Activated naive CD4-positive, alpha-beta T cell (primary cell): ENCODE data around the gene GALNT13.

Experiments used
- DNase-seq, 4 experiments: peaks; one replicate each; lab custom pipeline; 2025; lab: John Stamatoyannopoulos, UW

The GALNT13 gene

DNA sequence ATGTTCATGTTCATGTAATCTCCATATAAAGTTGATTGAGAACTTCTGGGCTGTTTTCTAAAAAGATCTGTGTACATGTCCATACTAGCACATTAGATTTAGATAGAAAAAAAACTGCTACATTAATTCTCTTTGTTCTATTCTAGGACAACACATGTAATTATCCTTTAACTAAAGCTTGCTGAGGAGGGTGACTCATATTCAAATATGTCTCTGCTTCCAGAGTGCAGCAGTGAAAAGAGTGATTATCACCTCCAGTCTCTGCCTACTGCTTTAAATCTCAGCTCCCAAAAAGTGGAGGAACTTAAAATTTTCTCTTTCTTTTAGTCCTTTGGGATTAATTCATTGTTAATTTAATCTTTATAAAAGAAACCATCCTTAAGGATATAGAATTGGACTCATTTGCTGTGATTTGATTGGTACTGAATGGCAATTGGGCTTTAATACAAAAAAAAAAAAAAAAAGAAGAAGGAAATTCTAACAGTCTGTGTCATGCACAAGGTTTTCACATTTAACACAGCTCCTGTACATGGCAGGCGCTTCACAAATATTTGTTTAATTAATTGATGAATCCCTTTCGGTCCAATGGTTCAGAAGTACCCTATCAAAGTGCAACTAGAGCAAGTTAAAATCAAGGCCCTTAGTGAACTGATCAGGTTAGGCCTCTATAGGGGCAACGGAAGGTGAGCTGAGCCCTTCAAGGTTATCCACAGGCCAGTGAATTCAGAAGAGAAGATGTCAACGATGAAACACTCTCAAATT lies 612.8 kb downstream of the GALNT13 start:
- DNase-seq = no peak

DNA sequence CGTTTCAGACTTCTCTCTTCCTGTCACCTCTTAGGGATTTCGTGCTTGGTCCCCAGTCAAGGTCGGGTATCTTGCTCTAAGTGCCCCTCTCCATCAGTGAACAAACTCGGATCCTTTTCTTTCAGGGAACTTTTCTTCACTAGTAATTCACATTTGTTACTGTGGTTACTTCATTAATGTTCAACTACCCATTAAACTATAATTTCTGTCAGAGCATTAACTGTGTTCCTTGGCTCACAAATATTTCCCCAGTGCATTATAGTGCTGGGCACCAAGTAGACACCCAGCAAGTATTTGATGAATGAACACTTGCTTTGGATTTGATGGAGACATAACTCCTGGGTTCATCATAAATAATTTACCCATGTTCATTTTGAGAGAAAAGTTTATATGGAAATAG lies 617.1 kb downstream of the GALNT13 start:
- no peak for DNase-seq

DNA sequence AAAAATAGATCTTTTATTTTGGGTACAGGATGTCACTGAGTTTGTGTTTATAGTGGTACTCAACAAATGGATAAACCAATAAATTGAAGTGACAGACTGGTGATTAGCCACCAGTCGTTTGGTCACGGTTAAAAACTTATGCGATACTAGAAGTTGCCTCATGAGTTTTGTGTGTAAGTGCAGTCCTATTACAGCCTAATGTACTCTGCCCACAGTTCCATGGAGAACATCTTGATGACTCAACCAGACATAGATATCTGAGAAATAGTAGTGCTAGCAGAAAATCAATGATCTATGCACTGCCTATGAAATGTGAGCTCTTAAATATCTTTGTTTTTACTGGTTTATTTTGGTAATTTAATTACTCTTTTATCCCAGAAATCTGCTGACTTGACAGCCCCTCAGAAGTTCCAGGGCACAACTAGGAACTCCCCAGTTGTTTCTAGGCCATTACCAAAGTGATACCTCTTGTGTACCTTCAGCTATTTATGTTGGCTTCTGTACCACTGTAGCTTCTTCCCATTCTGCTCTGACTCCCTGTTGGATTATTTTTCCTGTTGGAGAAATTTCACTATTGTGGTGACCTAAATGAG lies 617.6 kb downstream of the GALNT13 start:
- no peak for DNase-seq

DNA sequence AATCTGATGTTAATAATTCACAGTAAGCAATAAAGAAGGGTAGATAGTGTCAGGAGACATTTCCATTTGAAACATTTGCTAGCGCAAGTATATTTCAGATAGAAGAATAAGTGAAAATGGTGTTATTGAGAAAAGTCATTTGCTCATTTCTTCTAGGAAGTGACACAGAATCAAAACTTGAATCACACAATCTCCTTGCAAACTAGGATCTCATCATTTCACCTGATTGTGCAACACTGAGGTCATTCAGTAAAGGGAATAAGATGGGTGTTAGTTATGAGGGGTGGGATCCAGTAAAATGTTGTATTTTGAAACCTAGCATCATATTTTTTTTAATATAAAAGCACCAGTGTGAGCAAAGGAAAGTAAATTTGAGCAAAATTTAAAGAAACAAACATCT lies 618.8 kb downstream of the GALNT13 start:
- DNase-seq = no peak

DNA sequence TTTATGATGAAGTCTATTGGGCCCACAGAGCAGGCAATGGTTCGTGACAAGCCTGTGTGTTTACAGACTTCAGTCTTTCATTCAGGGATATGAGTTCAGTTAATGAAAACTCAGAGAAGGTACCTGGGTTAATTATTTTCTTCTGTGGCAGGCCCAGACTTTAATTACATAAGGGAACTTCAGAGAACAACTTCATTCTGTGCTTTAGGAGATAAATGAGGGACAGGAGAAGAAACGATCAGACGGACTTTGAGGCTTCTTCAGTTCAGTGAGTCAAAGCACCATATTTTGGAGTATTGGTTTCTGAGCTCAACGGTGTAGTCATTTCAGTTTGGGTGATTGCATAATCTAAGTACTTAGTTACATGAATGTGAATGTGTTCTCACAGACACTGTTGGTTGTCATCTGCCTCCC lies 623.7 kb downstream of the GALNT13 start:
- DNase-seq = no peak

DNA sequence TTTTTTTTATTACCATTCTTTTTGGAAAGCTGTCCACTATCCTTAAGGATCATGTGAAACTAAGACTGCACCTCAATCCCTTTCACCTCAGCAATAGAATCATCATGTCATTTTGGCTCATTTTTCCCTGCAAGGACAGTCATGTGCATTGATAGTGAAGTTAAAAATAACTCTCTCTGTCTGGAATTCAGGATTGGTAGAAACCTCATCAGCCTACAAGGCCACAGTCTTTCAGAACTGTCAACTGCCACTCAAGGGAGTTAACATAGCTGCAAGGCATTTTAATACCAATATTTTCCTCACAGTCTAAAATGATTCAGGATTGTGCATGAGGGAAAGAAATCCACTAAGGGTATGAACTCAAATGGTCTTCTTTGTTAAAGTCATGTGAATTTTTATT lies 625.3 kb downstream of the GALNT13 start:
- no peak for DNase-seq
